Astrocyte (in vitro differentiated cells and primary cell): Measurements from ENCODE around the gene ZSWIM3. TPM values are rescaled to one million over a fixed set of nuclear protein-coding genes. Genes with fewer than 3 reads are reported as not detected.

Source experiments
- DNase-seq: peaks from one replicate; pipeline ENCODE4 v3.0.0-alpha.2; 2010; ENCODE audit warnings: low read depth
- FAIRE-seq: peaks from 2 replicates; lab custom pipeline; 2011; peaks lifted over from hg19 to GRCh38; lab: Jason Lieb, UNC
- H2AFZ ChIP-seq: 2 replicates; pipeline ENCODE4 v1.6.0; 2012; ENCODE audit warnings: low read depth, low read length, inconsistent platforms
- H3K27ac ChIP-seq: 2 replicates; pipeline ENCODE4 v1.5.1; 2011; ENCODE audit warnings: low read depth, low read length, inconsistent platforms
- H3K27me3 ChIP-seq: 2 replicates; pipeline ENCODE4 v1.6.0; 2011; ENCODE audit warnings: low read length, inconsistent platforms; ENCODE audit not compliant: insufficient read depth
- H3K36me3 ChIP-seq: 2 replicates; pipeline ENCODE4 v1.5.1; 2011; ENCODE audit warnings: low read length, inconsistent platforms; ENCODE audit not compliant: insufficient read depth
- H3K4me1 ChIP-seq: 2 replicates; pipeline ENCODE4 v1.5.1; 2011; ENCODE audit warnings: low read length, inconsistent platforms; ENCODE audit not compliant: insufficient read depth
- H3K4me2 ChIP-seq: 2 replicates; pipeline ENCODE4 v1.6.0; 2012; ENCODE audit warnings: low read length, inconsistent platforms
- H3K4me3 ChIP-seq: 2 replicates; pipeline ENCODE4 v1.5.1; 2011; ENCODE audit warnings: low read depth, mild to moderate bottlenecking, low read length, inconsistent platforms; ENCODE audit not compliant: insufficient read depth
- H3K79me2 ChIP-seq: 2 replicates; pipeline ENCODE4 v1.6.0; 2012; ENCODE audit warnings: mild to moderate bottlenecking, low read length, inconsistent platforms; ENCODE audit not compliant: insufficient read depth
- H3K9ac ChIP-seq: 2 replicates; pipeline ENCODE4 v1.6.0; 2012; ENCODE audit warnings: mild to moderate bottlenecking, low read length, inconsistent platforms
- H3K9me3 ChIP-seq: 2 replicates; pipeline ENCODE4 v1.5.1; 2012; ENCODE audit warnings: low read depth, mild to moderate bottlenecking, low read length, inconsistent platforms; ENCODE audit not compliant: insufficient read depth
- H4K20me1 ChIP-seq: 2 replicates; pipeline ENCODE4 v1.6.0; 2012; ENCODE audit warnings: low read length, inconsistent platforms; ENCODE audit not compliant: insufficient read depth
- H3K27ac Mint-ChIP-seq: one replicate; pipeline ENCODE4 v1.8.0; 2021; ENCODE audit warnings: mild to moderate bottlenecking, mixed read lengths; ENCODE audit not compliant: unreplicated experiment
- H3K27me3 Mint-ChIP-seq: one replicate; pipeline ENCODE4 v1.8.0; 2021; ENCODE audit warnings: low read depth, mixed read lengths; ENCODE audit not compliant: unreplicated experiment
- H3K36me3 Mint-ChIP-seq: one replicate; pipeline ENCODE4 v1.8.0; 2021; ENCODE audit warnings: low read depth, mixed read lengths; ENCODE audit not compliant: unreplicated experiment
- H3K4me1 Mint-ChIP-seq: one replicate; pipeline ENCODE4 v1.8.0; 2021; ENCODE audit warnings: low read depth, mixed read lengths; ENCODE audit not compliant: unreplicated experiment
- H3K4me3 Mint-ChIP-seq: one replicate; pipeline ENCODE4 v1.8.0; 2021; ENCODE audit warnings: mild to moderate bottlenecking, moderate library complexity, mixed read lengths; ENCODE audit not compliant: unreplicated experiment
- H3K9me3 Mint-ChIP-seq: one replicate; pipeline ENCODE4 v1.8.0; 2021; ENCODE audit warnings: mild to moderate bottlenecking, mixed read lengths; ENCODE audit not compliant: unreplicated experiment
- CTCF ChIP-seq: IDR thresholded peaks from 2 replicates; pipeline ENCODE4 v1.5.1; 2011; ENCODE audit warnings: low read depth, mild to moderate bottlenecking, inconsistent platforms, low read length, moderate library complexity; ENCODE audit not compliant: insufficient read depth
- EZH2 ChIP-seq: IDR thresholded peaks from 2 replicates; pipeline ENCODE4 v1.6.1; 2012; ENCODE audit warnings: mild to moderate bottlenecking, low read length, inconsistent platforms; ENCODE audit not compliant: insufficient read depth
- total RNA-seq: library from RNA; stranded (reverse); gene quantifications from 2 replicates; pipeline ENCODE4 v1.2.1, GENCODE V29; 2021

The ZSWIM3 gene
- total RNA-seq, 1 donor from 2014 or later: 4.7 TPM

- Mint-ChIP-seq H3K4me3 (no peak overlapping the region), H3K9me3 (no peaks in the 10 kb centered on the region), H3K36me3 (no peaks in the 10 kb centered on the region), H3K4me1 (peaks cover 4% of the 10 kb centered on the region), H3K27me3 (no peaks in the 10 kb centered on the region), H3K27ac (no peak overlapping the region)
- DNase-seq (no peak), FAIRE-seq (no peak)
- Histone ChIP-seq H3K4me3 (no peak overlapping the region), H3K79me2 (no peaks in the 10 kb centered on the region), H3K36me3 (no peaks in the 10 kb centered on the region), H2AFZ (no peak overlapping the region), H4K20me1 (no peaks in the 10 kb centered on the region), H3K4me2 (no peak overlapping the region), H3K4me1 (no peaks in the 10 kb centered on the region), H3K9ac (no peak overlapping the region), H3K27me3 (no peaks in the 10 kb centered on the region), H3K27ac (no peak overlapping the region), H3K9me3 (no peaks in the 10 kb centered on the region)
- TF ChIP-seq EZH2 (no peak), CTCF (no peak)
Observed at GRCh38 chr20:45926731-45927070, 69.3 kb downstream of the ZSWIM3 start.

GRCh38 chr20:45927071-45927878 lies 69.9 kb downstream of the ZSWIM3 start:
- Histone ChIP-seq H3K79me2 (no peaks in the 10 kb centered on the region), H3K36me3 (no peaks in the 10 kb centered on the region), H2AFZ (no peak overlapping the region), H3K27ac (no peak overlapping the region), H3K4me1 (no peaks in the 10 kb centered on the region), H3K4me3 (no peak overlapping the region), H3K27me3 (no peaks in the 10 kb centered on the region), H3K9ac (no peak overlapping the region), H4K20me1 (no peaks in the 10 kb centered on the region), H3K4me2 (no peak overlapping the region), H3K9me3 (no peaks in the 10 kb centered on the region)
- FAIRE-seq (no peak), DNase-seq (no peak)
- Mint-ChIP-seq H3K27ac (no peak overlapping the region), H3K9me3 (no peaks in the 10 kb centered on the region), H3K4me3 (no peak overlapping the region), H3K4me1 (peaks cover 4% of the 10 kb centered on the region), H3K36me3 (no peaks in the 10 kb centered on the region), H3K27me3 (no peaks in the 10 kb centered on the region)
- TF ChIP-seq EZH2 (no peak), CTCF (no peak)

Other genes starting within 250 kb of the ZSWIM3 start
- gene WFDC10A, start 227.9 kb upstream of the ZSWIM3 start, total RNA-seq: not detected in 2 replicates
- gene WFDC9, start 226.3 kb upstream of the ZSWIM3 start, total RNA-seq: not detected in 2 replicates
- not detected in 2 replicates for gene WFDC11, start 187.4 kb upstream of the ZSWIM3 start, total RNA-seq
- not detected in 2 replicates for gene WFDC13, start 155.6 kb upstream of the ZSWIM3 start, total RNA-seq
- not detected in 2 replicates for gene WFDC10B, start 152.6 kb upstream of the ZSWIM3 start, total RNA-seq
- not detected in 2 replicates for gene SPINT4, start 135.3 kb upstream of the ZSWIM3 start, total RNA-seq
- 2.0 and 2.2 TPM in 2 replicates for gene WFDC3, start 65.7 kb upstream of the ZSWIM3 start, total RNA-seq
- 28.1 and 28.7 TPM in 2 replicates for gene DNTTIP1, start 65.7 kb upstream of the ZSWIM3 start, total RNA-seq
- 6.2 and 12.3 TPM in 2 replicates for gene UBE2C, start 45.0 kb upstream of the ZSWIM3 start, total RNA-seq
- gene TNNC2, start 30.3 kb upstream of the ZSWIM3 start, total RNA-seq: not detected in 2 replicates
- 13.3 and 14.2 TPM in 2 replicates for gene SNX21, start 23.8 kb upstream of the ZSWIM3 start, total RNA-seq
- gene ACOT8, start 222 bp upstream of the ZSWIM3 start, total RNA-seq: 22.0 and 22.6 TPM in 2 replicates
- 9.0 and 9.6 TPM in 2 replicates for gene ZSWIM1, start 23.6 kb downstream of the ZSWIM3 start, total RNA-seq
- gene SPATA25, start 30.0 kb downstream of the ZSWIM3 start, total RNA-seq: 0.67 and 1.7 TPM in 2 replicates
- 6.7 and 6.9 TPM in 2 replicates for gene NEURL2, start 33.6 kb downstream of the ZSWIM3 start, total RNA-seq
- gene CTSA, start 33.7 kb downstream of the ZSWIM3 start, total RNA-seq: 69.0 and 87.5 TPM in 2 replicates
- gene PLTP, start 54.5 kb downstream of the ZSWIM3 start, total RNA-seq: 162 and 167 TPM in 2 replicates
- gene PCIF1, start 77.1 kb downstream of the ZSWIM3 start, total RNA-seq: 12.9 and 13.0 TPM in 2 replicates
- gene ZNF335, start 114.6 kb downstream of the ZSWIM3 start, total RNA-seq: 18.2 and 18.6 TPM in 2 replicates
- gene MMP9, start 151.3 kb downstream of the ZSWIM3 start, total RNA-seq: 12.0 and 18.7 TPM in 2 replicates
- 14.6 and 15.2 TPM in 2 replicates for gene SLC12A5, start 171.6 kb downstream of the ZSWIM3 start, total RNA-seq
- 19.3 and 20.7 TPM in 2 replicates for gene NCOA5, start 232.3 kb downstream of the ZSWIM3 start, total RNA-seq